Activated CD8-positive, alpha-beta T cell treated with anti-CD3 and anti-CD28 coated beads for 36 hours (primary cell): ENCODE measurements around the gene DLG3. TPM values are rescaled to one million over a fixed set of nuclear protein-coding genes. Genes with fewer than 3 reads are reported as not detected.
"Not testable (repeated sequence)": the region's sequence is repeated elsewhere in the genome, so short reads cannot be mapped to it uniquely, and the experiment has no call there.

ENCODE experiments used
- ATAC-seq: fragments of 200-7000 bp; cut with Tn5 transposase; one replicate; pipeline ENCODE4 v1.10.0; 2021; ENCODE audit warnings: mild to moderate bottlenecking, moderate library complexity
- CTCF ChIA-PET: fragments of 350-600 bp; sonication (Branson Sonifier 250); formaldehyde crosslinking; loops from one replicate; lab custom pipeline; 2021; ENCODE audit warnings: antibody characterized with exemption; lab: Charles Lee
- POLR2A ChIA-PET: fragments of 350-600 bp; sonication (Branson Sonifier 250); formaldehyde crosslinking; loops from one replicate; lab custom pipeline; 2021; ENCODE audit warnings: antibody characterized with exemption; lab: Charles Lee
- DNase-seq: peaks from one replicate; pipeline ENCODE4 v3.0.0-alpha.2; 2020
- H3K27ac Mint-ChIP-seq: one replicate; pipeline ENCODE4 v1.8.0; 2021; ENCODE audit warnings: mild to moderate bottlenecking, mixed read lengths
- H3K27me3 Mint-ChIP-seq: one replicate; pipeline ENCODE4 v1.8.0; 2021; ENCODE audit warnings: mixed read lengths
- H3K36me3 Mint-ChIP-seq: one replicate; pipeline ENCODE4 v1.8.0; 2021; ENCODE audit warnings: low read depth, mixed read lengths
- H3K4me1 Mint-ChIP-seq: one replicate; pipeline ENCODE4 v1.8.0; 2021; ENCODE audit warnings: low read depth, mixed read lengths
- H3K4me3 Mint-ChIP-seq: one replicate; pipeline ENCODE4 v1.8.0; 2021; ENCODE audit warnings: mild to moderate bottlenecking, moderate library complexity, mixed read lengths
- H3K9me3 Mint-ChIP-seq: one replicate; pipeline ENCODE4 v1.8.0; 2021; ENCODE audit warnings: mixed read lengths
- intact Hi-C: fragments of 100-400 bp; cut with micrococcal nuclease; formaldehyde crosslinking; loops from one replicate; pipeline ENCODE4 v1.10.0; 2022
- total RNA-seq, 2 experiments: library from RNA; stranded (reverse); gene quantifications; one replicate each; pipeline ENCODE4 v1.2.3, GENCODE V29; 2021
- TF ChIP-seq, protein P1 (sequence below): fragments of 200-600 bp; IDR thresholded peaks from one replicate; pipeline ENCODE4 v1.8.0; 2022; ENCODE audit warnings: antibody characterized with exemption, mild to moderate bottlenecking

DLG3 gene
- 10 to 100 TPM; 24.8 to 27.3 TPM for total RNA-seq

DNA sequence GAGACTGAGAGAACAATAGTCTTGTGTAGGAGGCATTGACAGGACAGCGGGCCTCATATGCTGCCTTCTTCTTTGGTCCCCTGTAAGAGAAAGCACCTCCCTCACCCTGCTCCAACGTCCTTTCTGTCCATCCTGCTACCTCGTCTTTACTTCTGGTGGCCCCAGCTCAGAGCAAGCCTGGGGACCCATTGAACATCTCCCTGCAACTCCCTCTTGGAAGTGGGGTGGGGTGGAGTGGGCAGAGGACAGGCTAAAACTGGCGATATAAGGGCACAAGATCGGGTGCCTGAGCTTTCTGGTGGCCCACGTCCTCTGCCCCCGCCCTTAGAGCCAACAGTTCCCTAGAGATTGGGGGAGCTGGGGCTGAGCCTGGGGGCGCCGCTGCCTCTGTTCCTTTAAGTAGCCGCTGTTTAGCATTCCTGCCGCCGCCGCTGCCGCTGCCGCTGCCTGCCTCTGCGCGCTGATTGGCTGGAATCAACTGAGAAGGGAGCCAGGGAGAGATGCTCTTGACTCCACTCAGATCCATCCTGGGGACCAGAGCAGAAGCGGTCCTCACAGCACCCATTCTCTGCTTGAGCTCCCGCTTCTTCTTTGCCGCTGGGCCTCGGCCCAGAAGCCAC, at the start of gene DLG3:
Gene DLG3 (plus strand): TSS at position 510 of the 620 bp plus-strand sequence. CDS start 367 bp downstream, outside the sequence.
- Mint-ChIP-seq H3K4me1 (peaks cover 5% of the 10 kb centered on the region), H3K27ac (no peak within 1 kb of the TSS), H3K4me3 (peak within 1 kb of the TSS; percentile 37), H3K27me3 (peaks cover 25% of the 10 kb centered on the region), H3K36me3 (no peaks in the 10 kb centered on the region), H3K9me3 (no peaks in the 10 kb centered on the region)
- intact Hi-C loops: no loop called here
- peak; percentile 56 for ATAC-seq
- POLR2A ChIA-PET: interaction anchor here (1.0 to 1.3 kb wide), 2 partner anchors 10 to 12 kb away, joined by 3 read pairs; no protein-coding TSS in a partner anchor
- CTCF ChIA-PET: interaction anchor here (0.8 to 2.3 kb wide), 4 partner anchors 8 to 220 kb away, joined by 3 to 8 read pairs (median 5); no protein-coding TSS in a partner anchor
- TF ChIP-seq, protein P1, sequence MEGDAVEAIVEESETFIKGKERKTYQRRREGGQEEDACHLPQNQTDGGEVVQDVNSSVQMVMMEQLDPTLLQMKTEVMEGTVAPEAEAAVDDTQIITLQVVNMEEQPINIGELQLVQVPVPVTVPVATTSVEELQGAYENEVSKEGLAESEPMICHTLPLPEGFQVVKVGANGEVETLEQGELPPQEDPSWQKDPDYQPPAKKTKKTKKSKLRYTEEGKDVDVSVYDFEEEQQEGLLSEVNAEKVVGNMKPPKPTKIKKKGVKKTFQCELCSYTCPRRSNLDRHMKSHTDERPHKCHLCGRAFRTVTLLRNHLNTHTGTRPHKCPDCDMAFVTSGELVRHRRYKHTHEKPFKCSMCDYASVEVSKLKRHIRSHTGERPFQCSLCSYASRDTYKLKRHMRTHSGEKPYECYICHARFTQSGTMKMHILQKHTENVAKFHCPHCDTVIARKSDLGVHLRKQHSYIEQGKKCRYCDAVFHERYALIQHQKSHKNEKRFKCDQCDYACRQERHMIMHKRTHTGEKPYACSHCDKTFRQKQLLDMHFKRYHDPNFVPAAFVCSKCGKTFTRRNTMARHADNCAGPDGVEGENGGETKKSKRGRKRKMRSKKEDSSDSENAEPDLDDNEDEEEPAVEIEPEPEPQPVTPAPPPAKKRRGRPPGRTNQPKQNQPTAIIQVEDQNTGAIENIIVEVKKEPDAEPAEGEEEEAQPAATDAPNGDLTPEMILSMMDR: no peak
- DNase-seq: peak; percentile 29

DNA sequence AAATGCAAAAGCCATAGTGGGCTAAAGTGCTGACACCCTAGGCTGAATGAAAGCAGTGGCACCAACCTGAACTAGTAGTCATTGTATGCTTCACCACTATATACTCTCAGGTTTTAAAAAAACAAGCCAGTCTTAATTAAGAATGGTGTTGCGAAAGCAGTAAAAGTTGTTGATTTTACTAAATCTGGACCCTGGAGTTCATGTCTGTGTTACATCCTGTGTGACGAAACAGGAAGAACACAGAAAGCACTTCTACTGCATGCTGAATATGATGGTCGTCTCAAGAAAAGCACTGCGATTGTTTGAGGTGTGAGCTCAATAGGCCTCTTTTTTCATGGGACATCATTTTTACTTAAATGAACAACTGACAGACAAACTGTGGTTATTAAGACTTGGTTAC, 45.7 kb upstream of the DLG3 start:
- Mint-ChIP-seq H3K36me3 (peaks cover 19% of the 10 kb centered on the region), H3K4me3 (no peak overlapping the region), H3K9me3 (no peaks in the 10 kb centered on the region), H3K4me1 (peaks cover 4% of the 10 kb centered on the region), H3K27ac (peak overlapping the region; percentile 72), H3K27me3 (no peaks in the 10 kb centered on the region)
- ChIA-PET CTCF (interaction anchor here (1.0 kb wide), 1 partner anchor 35 kb away, joined by 3 read pairs; no protein-coding TSS in a partner anchor), POLR2A (no interaction called here)
- intact Hi-C loops: no loop called here
- TF ChIP-seq, protein P1: no peak
- DNase-seq (no peak), ATAC-seq (peak; percentile 51)

DNA sequence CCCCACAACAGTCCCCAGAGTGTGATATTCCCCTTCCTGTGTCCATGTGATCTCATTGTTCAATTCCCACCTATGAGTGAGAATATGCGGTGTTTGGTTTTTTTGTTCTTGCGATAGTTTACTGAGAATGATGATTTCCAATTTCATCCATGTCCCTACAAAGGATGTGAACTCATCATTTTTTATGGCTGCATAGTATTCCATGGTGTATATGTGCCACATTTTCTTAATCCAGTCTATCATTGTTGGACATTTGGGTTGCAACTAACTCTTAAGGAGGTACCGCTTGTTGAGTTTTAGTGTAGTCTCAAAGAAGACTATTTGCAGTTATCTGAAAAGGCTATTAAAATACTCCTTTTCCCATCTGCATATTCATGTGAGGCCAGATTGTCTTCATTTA, 44.5 kb upstream of the DLG3 start:
- H3K27me3 Mint-ChIP-seq, H3K4me3 Mint-ChIP-seq, ATAC-seq, POLR2A ChIA-PET, DNase-seq, H3K4me1 Mint-ChIP-seq, H3K9me3 Mint-ChIP-seq, intact Hi-C loops, CTCF ChIA-PET, H3K27ac Mint-ChIP-seq: not testable (repeated sequence)
- H3K36me3 Mint-ChIP-seq: peaks cover 21% of the 10 kb centered on the region

DNA sequence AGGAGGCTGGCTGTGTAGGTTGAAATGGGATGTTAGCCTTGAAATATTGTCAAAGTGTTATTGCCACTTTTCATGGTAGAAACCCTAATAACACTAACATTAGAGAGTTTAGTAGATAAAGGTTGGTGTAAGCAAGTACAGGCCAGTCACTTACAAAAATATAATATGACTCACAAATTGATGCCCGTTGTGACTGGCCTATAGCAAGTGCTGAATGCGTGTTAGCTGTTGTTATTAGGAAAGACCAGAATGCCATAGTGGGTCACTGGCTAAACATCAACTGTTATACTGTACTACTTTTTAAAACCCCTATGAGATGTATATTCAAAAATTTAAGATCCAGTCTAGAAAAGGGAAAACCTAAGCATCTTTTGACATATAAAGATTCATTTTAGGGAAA, 41.9 kb upstream of the DLG3 start:
- H3K36me3 Mint-ChIP-seq: peaks cover 24% of the 10 kb centered on the region
- intact Hi-C loops: no loop called here
- TF ChIP-seq, protein P1: no peak
- ATAC-seq (no peak), DNase-seq (no peak)
- no peaks in the 10 kb centered on the region for H3K27me3 Mint-ChIP-seq
- ChIA-PET POLR2A (no interaction called here), CTCF (interaction anchor here (1.1 kb wide), 1 partner anchor 31 kb away, joined by 3 read pairs; no protein-coding TSS in a partner anchor)
- no peak overlapping the region for H3K4me3 Mint-ChIP-seq
- peaks cover 4% of the 10 kb centered on the region for H3K4me1 Mint-ChIP-seq
- H3K27ac Mint-ChIP-seq: no peak overlapping the region
- H3K9me3 Mint-ChIP-seq: no peaks in the 10 kb centered on the region

GRCh38 chrX:70405003-70405402, 39.6 kb upstream of the DLG3 start:
- no peak for DNase-seq
- Mint-ChIP-seq H3K27ac (no peak overlapping the region), H3K27me3 (no peaks in the 10 kb centered on the region), H3K9me3 (no peaks in the 10 kb centered on the region), H3K4me1 (no peaks in the 10 kb centered on the region), H3K4me3 (no peak overlapping the region), H3K36me3 (peaks cover 28% of the 10 kb centered on the region)
- TF ChIP-seq, protein P1: no peak
- CTCF ChIA-PET: interaction anchor here (1.0 to 1.5 kb wide), 2 partner anchors 18 to 28 kb away, joined by 3 to 4 read pairs; partner anchors contain the start of gene GDPD2
- intact Hi-C loops: no loop called here
- POLR2A ChIA-PET: no interaction called here
- no peak for ATAC-seq
